Suprapubic skin (tissue), 4 donors: Measurements from ENCODE around the gene LRRC26. TPM values are rescaled to one million over a fixed set of nuclear protein-coding genes. Genes with fewer than 3 reads are reported as not detected.

Source experiments
- DNase-seq, 2 donors: peaks; one replicate each; pipeline ENCODE4 v3.0.0-alpha.2; 2019; ENCODE audit warnings: low spot score in 2 of 2
- H3K27ac ChIP-seq: fragments of 200-600 bp; sonication (generic); one replicate; pipeline ENCODE4 v1.5.1; 2019
- H3K27me3 ChIP-seq: fragments of 200-600 bp; sonication (generic); one replicate; pipeline ENCODE4 v1.5.1; 2019
- H3K36me3 ChIP-seq: fragments of 200-600 bp; sonication (generic); one replicate; pipeline ENCODE4 v1.5.1; 2019
- H3K4me1 ChIP-seq: fragments of 200-600 bp; sonication (generic); one replicate; pipeline ENCODE4 v1.5.1; 2019
- H3K4me3 ChIP-seq: fragments of 200-600 bp; sonication (generic); one replicate; pipeline ENCODE4 v1.5.1; 2019; ENCODE audit warnings: mild to moderate bottlenecking
- H3K9me3 ChIP-seq: fragments of 200-600 bp; sonication (generic); one replicate; pipeline ENCODE4 v1.5.1; 2019
- CTCF ChIP-seq, 2 donors: fragments of 200-600 bp in 1 of 2; fragments of 450-650 bp in 1 of 2; sonication (generic) in 1 of 2; IDR thresholded peaks; one replicate each; pipeline ENCODE4 v1.5.1; 2016 to 2019; ENCODE audit warnings: antibody characterized with exemption in 2 of 2, mild to moderate bottlenecking in 1 of 2, moderate library complexity in 1 of 2
- EP300 ChIP-seq: sonication (generic); formaldehyde crosslinking; IDR thresholded peaks from one replicate; pipeline ENCODE4 v1.6.1; 2017; ENCODE audit warnings: antibody characterized with exemption
- POLR2A ChIP-seq, 2 donors: fragments of 450-650 bp; IDR thresholded peaks; one replicate each; pipeline ENCODE4 v1.6.1; 2017; ENCODE audit warnings: antibody characterized with exemption in 2 of 2, mild to moderate bottlenecking in 2 of 2, moderate library complexity in 2 of 2
- POLR2AphosphoS5 ChIP-seq, 3 donors: sonication (generic); formaldehyde crosslinking; IDR thresholded peaks; one replicate each; pipeline ENCODE4 v1.6.1; 2017; ENCODE audit warnings: antibody characterized with exemption in 3 of 3
- WGBS: methylation state at CpG from one replicate; pipeline ENCODE4 v1.1.5; 2018; 5-methylcytosine and 5-hydroxymethylcytosine counted together
- total RNA-seq, 4 donors: library from RNA; depleted of rRNA; stranded (reverse); fragments of >200 nt; gene quantifications; one replicate each; pipeline ENCODE4 v1.1.0, GENCODE V29; 2016

LRRC26 gene
- total RNA-seq, 4 donors from 2014 or later, result 5.4 to 37.2 (median 7.9) TPM

GRCh38 chr9:137167277-137167746 is 2.5 kb downstream of the LRRC26 start:
- H3K4me3 ChIP-seq, result peak overlapping the region; percentile 50
- peaks cover 45% of the 10 kb centered on the region for H3K4me1 ChIP-seq
- 29% methylated on average over 18 of the region's 44 CpGs for WGBS

GRCh38 chr9:137166380-137167229 is 3.2 kb downstream of the LRRC26 start:
- H3K27me3 ChIP-seq, result peaks cover 100% of the 10 kb centered on the region
- no peak for DNase-seq
- H3K4me3 ChIP-seq, result peak overlapping the region; percentile 50
- no peaks in the 10 kb centered on the region for H3K9me3 ChIP-seq
- no peak for TF ChIP-seq CTCF (IDR thresholded peaks at IDR 0.05)
- no peak for TF ChIP-seq POLR2A (IDR thresholded peaks at IDR 0.05)
- TF ChIP-seq POLR2AphosphoS5 (IDR thresholded peaks at IDR 0.05), result no peak
- H3K36me3 ChIP-seq, result no peaks in the 10 kb centered on the region
- H3K4me1 ChIP-seq, result peaks cover 52% of the 10 kb centered on the region
- H3K27ac ChIP-seq, result no peak overlapping the region
- 66% methylated on average over 22 of the region's 22 CpGs for WGBS

More at GRCh38 chr9:137167277-137167746, 2.5 kb downstream of the LRRC26 start:
- TF ChIP-seq POLR2A (IDR thresholded peaks at IDR 0.05) (no peak), EP300 (no peak), CTCF (IDR thresholded peaks at IDR 0.05) (no peak), POLR2AphosphoS5 (IDR thresholded peaks at IDR 0.05) (no peak)
- Histone ChIP-seq H3K36me3 (no peaks in the 10 kb centered on the region), H3K9me3 (no peaks in the 10 kb centered on the region), H3K27ac (peak overlapping the region; percentile 79), H3K27me3 (peaks cover 100% of the 10 kb centered on the region)
- no peak for DNase-seq

GRCh38 chr9:137165250-137165836 is 4.5 kb downstream of the LRRC26 start:
- DNase-seq, result no peak
- no peaks in the 10 kb centered on the region for H3K36me3 ChIP-seq
- no peaks in the 10 kb centered on the region for H3K9me3 ChIP-seq
- TF ChIP-seq POLR2AphosphoS5 (IDR thresholded peaks at IDR 0.05) (no peak), POLR2A (IDR thresholded peaks at IDR 0.05) (no peak), EP300 (no peak), CTCF (IDR thresholded peaks at IDR 0.05) (no peak)
- H3K4me3 ChIP-seq, result no peak overlapping the region
- 78% methylated on average over 27 of the region's 32 CpGs for WGBS
- peaks cover 100% of the 10 kb centered on the region for H3K27me3 ChIP-seq
- peaks cover 58% of the 10 kb centered on the region for H3K4me1 ChIP-seq
- no peak overlapping the region for H3K27ac ChIP-seq

- H3K9me3 ChIP-seq, result no peaks in the 10 kb centered on the region
Observed at GRCh38 chr9:137164370-137165249, 5.2 kb downstream of the LRRC26 start.

More at GRCh38 chr9:137164370-137165249, 5.2 kb downstream of the LRRC26 start:
- Histone ChIP-seq H3K36me3 (no peaks in the 10 kb centered on the region), H3K4me1 (peaks cover 53% of the 10 kb centered on the region), H3K27me3 (peaks cover 100% of the 10 kb centered on the region), H3K27ac (no peak overlapping the region), H3K4me3 (no peak overlapping the region)
- DNase-seq, result no peak
- TF ChIP-seq POLR2AphosphoS5 (IDR thresholded peaks at IDR 0.05) (no peak), CTCF (IDR thresholded peaks at IDR 0.05) (no peak), EP300 (no peak), POLR2A (IDR thresholded peaks at IDR 0.05) (no peak)
- 73% methylated on average over 14 of the region's 34 CpGs for WGBS
